ENCODE data around the gene PDXK. TPM values are rescaled to one million over a fixed set of nuclear protein-coding genes. Genes with fewer than 3 reads are reported as not detected.

The PDXK gene
- polyA plus RNA-seq: 22.8 and 32.0 TPM in 2 replicates
- polyA minus RNA-seq: 20.5 and 27.8 TPM in 2 replicates

GRCh38 chr21:43718872-43719747, at the start of gene PDXK:
PDXK (plus strand) TSS chr21:43719129; CDS start chr21:43719295, 166 bp downstream.
- peak; percentile 67 for TF ChIP-seq REST (IDR thresholded peaks at IDR 0.05; ENCODE audit: borderline replicate concordance)
- TF ChIP-seq EZH2 (IDR thresholded peaks at IDR 0.05; ENCODE audit: borderline replicate concordance, insufficient read depth, low read length, poor library complexity, severe bottlenecking): no peak
- peak; percentile 25 for TF ChIP-seq RAD21 (conservative IDR thresholded peaks at IDR 0.05)
- peak; percentile 55 for TF ChIP-seq TAF1 (IDR thresholded peaks at IDR 0.05; ENCODE audit: low read depth)
- no peak for TF ChIP-seq CTCF (IDR thresholded peaks at IDR 0.05; ENCODE audit: poor library complexity, severe bottlenecking)
- no peak for TF ChIP-seq POLR2AphosphoS5 (IDR thresholded peaks at IDR 0.05)
- peak; percentile 43 for TF ChIP-seq EP300 (conservative IDR thresholded peaks at IDR 0.05; ENCODE audit: poor library complexity, severe bottlenecking)
- TF ChIP-seq SMC3 (conservative IDR thresholded peaks at IDR 0.05; ENCODE audit: poor library complexity): peak; percentile 21
- TF ChIP-seq MXI1 (conservative IDR thresholded peaks at IDR 0.05; ENCODE audit: poor library complexity, severe bottlenecking): peak; percentile 68
- no peaks in the 10 kb centered on the region for H3K36me3 ChIP-seq (ENCODE audit: insufficient read depth, low read length)
- no peaks in the 10 kb centered on the region for H3K27me3 ChIP-seq (ENCODE audit: insufficient read depth, low read depth, low read length)
- peak within 1 kb of the TSS; percentile 84 for H3K4me2 ChIP-seq (ENCODE audit: low read length)
- H4K20me1 ChIP-seq (ENCODE audit: insufficient read depth): no peaks in the 10 kb centered on the region
- no peaks in the 10 kb centered on the region for H3K9me2 ChIP-seq (ENCODE audit: insufficient read depth, low read length)
- H3K27ac ChIP-seq (ENCODE audit: low read length): peak within 1 kb of the TSS; percentile 53
- H3K9ac ChIP-seq (ENCODE audit: low read length): peak within 1 kb of the TSS; percentile 75
- H3K4me3 ChIP-seq (ENCODE audit: low read length): peak within 1 kb of the TSS; percentile 92
- H3K79me2 ChIP-seq (replicated peaks; ENCODE audit: insufficient read depth, low read length): no peaks in the 10 kb centered on the region
- peak within 1 kb of the TSS; percentile 45 for H2AFZ ChIP-seq (ENCODE audit: low read depth, low read length)
- H3F3A ChIP-seq (ENCODE audit: insufficient read depth, low read length, poor library complexity, severe bottlenecking): no peaks in the 10 kb centered on the region
- H3K9me3 ChIP-seq (ENCODE audit: low read length): no peaks in the 10 kb centered on the region

GRCh38 chr21:43669828-43670605, 48.9 kb upstream of the PDXK start:
- no peak for TF ChIP-seq POLR2AphosphoS5 (IDR thresholded peaks at IDR 0.05)
- no peaks in the 10 kb centered on the region for H3F3A ChIP-seq (ENCODE audit: insufficient read depth, low read length, poor library complexity, severe bottlenecking)
- no peak overlapping the region for H3K9ac ChIP-seq (ENCODE audit: low read length)
- H2AFZ ChIP-seq (ENCODE audit: low read depth, low read length): no peak overlapping the region
- no peaks in the 10 kb centered on the region for H3K36me3 ChIP-seq (ENCODE audit: insufficient read depth, low read length)
- no peaks in the 10 kb centered on the region for H4K20me1 ChIP-seq (ENCODE audit: insufficient read depth)
- no peaks in the 10 kb centered on the region for H3K27me3 ChIP-seq (ENCODE audit: insufficient read depth, low read depth, low read length)
- no peak overlapping the region for H3K4me3 ChIP-seq (ENCODE audit: low read length)
- no peaks in the 10 kb centered on the region for H3K9me3 ChIP-seq (ENCODE audit: low read length)
- H3K4me2 ChIP-seq (ENCODE audit: low read length): no peak overlapping the region
- peaks cover 18% of the 10 kb centered on the region for H3K79me2 ChIP-seq (replicated peaks; ENCODE audit: insufficient read depth, low read length)
- H3K9me2 ChIP-seq (ENCODE audit: insufficient read depth, low read length): no peaks in the 10 kb centered on the region
- H3K27ac ChIP-seq (ENCODE audit: low read length): no peak overlapping the region
